Measurements from ENCODE around the gene AZU1.

The AZU1 gene

DNA sequence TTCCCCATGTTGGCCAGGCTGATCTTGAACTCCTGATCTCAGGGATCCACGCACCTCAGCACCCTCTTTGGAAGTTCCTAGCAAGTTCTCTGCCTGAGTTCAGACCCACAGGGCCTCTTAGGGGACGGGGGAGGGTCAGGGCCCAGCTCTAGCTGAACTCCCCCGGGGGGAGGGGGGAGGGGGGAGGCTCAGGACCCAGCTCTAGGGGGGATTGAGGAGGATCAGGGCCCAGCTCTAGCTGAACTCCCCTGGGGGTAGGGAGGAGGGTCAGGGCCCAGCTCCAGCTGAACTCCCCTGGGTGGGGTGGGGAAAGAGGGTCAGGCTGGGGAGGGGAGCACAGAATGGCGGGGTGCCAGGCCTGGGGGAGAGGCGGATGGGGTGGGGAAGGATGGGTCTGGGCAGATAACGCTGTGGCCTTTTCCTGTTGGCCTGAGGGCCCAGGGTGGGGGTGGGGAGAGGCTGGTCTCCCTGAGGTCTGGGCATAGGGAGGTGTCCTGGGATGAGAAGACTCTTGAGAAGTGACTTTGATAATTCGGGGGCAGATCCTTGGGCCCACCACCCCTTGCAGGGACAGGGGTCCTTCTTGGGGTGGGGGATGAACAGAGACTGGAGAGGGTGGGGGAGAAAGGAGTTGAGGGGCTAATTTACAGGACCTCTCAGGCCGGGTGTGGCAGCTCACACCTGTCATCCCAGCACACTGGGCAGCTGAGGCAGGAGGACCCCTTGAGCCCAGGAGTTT, 35.9 kb upstream of the AZU1 start:
- in situ Hi-C loops (cut with MboI; ENCODE audit: low sequenced_read_pairs), result no loop called here
- Histone ChIP-seq H3K9me3 (peaks cover 2% of the 10 kb centered on the region; the same call in 1 of the 2 replicates), H3K4me3 (no peak overlapping the region), H3K4me1 (no peaks in the 10 kb centered on the region; the same call in 1 of the 2 replicates), H3K36me3 (replicated peaks) (no peaks in the 10 kb centered on the region), H3K27me3 (ENCODE audit: low read depth) (no peaks in the 10 kb centered on the region)
- DNase-seq (ENCODE audit: low spot score in 2 of 2), result no peak

DNA sequence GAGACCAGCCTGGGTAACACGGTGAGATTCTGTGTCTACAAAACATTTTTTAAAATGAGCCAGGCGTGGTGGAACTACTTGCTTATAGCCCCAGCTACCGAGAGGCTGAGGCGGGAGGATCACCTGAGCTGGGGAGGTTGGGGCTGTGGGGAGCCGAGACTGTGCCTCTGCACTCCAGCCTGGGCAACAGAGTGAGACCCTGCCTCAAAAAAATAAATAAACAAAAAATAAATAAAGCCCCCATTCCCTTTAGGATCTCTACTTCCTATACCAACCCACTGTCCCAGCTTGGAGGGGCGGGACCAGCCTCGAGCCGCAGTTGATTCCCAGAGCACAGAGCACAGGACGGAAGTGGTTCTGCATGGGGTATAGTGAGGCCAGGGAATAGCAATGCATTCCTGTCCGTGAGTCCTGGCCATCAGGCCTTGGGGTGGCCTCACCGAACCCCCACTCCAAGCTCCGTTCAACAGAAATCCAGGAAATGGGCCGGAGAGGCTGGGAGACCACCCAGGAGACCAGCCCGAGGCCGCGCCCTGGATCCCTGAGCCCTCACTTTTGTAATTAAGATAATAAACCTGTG, 35.2 kb upstream of the AZU1 start:
- DNase-seq (ENCODE audit: low spot score in 2 of 2), result no peak
- no peaks in the 10 kb centered on the region; the same call in 1 of the 2 replicates for H3K4me1 ChIP-seq
- peak overlapping the region; percentile 4; the same call in 1 of the 2 replicates for H3K4me3 ChIP-seq
- H3K27me3 ChIP-seq (ENCODE audit: low read depth), result no peaks in the 10 kb centered on the region
- H3K9me3 ChIP-seq, result peaks cover 2% of the 10 kb centered on the region; the same call in 1 of the 2 replicates
- in situ Hi-C loops (cut with MboI; ENCODE audit: low sequenced_read_pairs), result no loop called here
- no peaks in the 10 kb centered on the region for H3K36me3 ChIP-seq (replicated peaks)

DNA sequence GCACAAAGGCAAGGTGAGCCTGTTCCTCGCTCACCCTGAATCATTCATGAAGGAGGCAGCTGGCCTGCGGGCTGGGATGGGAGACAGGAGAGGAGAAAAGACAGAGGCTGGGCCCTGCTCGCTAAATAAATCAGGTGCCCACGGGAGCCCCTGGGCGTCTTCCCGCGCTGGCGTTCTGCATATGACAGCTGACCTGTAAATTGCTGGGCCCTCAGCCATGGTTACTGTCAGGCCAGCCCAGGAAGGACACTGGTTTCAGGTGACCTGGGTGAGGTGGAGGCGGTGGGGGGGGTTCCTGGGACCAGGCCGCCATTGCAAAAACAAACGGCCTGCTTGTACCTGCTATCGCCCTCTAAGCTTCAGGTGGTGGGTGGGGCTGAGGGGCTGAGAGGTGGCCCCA, 33.8 kb upstream of the AZU1 start:
- in situ Hi-C loops (cut with MboI; ENCODE audit: low sequenced_read_pairs), result no loop called here
- H3K36me3 ChIP-seq (replicated peaks), result peaks cover 10% of the 10 kb centered on the region
- no peaks in the 10 kb centered on the region for H3K27me3 ChIP-seq (ENCODE audit: low read depth)
- no peak for DNase-seq (ENCODE audit: low spot score in 2 of 2)
- H3K4me3 ChIP-seq, result no peak overlapping the region
- no peaks in the 10 kb centered on the region; the same call in 1 of the 2 replicates for H3K4me1 ChIP-seq
- H3K9me3 ChIP-seq, result peaks cover 2% of the 10 kb centered on the region; the same call in 1 of the 2 replicates

DNA sequence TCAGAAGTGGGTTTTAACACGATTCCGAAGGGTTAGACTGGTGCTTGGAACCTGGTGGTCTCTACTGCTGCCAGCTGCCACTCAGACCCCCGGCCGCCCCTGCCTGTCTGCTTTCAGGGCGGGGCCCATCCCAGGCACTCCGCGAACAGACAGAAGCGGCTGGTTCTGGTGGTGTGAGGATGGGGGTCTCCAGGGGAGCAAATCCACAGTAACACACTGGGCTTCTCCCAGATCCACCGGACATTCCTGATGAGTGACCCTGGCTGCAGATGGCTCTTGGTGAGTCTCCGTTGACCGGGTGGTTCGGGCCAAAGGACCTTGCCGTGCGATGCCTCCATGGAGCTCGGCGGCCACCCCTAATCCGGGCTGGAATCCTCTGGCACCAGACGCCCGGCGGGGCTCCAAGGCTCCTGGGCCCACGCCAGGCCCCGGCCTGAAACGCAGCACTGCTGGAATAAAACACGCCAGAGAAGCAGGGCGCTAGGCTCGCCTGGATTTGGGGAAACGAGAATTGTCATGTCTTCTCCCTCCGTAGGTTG, 32.5 kb upstream of the AZU1 start:
- Histone ChIP-seq H3K9me3 (peaks cover 2% of the 10 kb centered on the region; the same call in 1 of the 2 replicates), H3K4me3 (no peak overlapping the region), H3K36me3 (replicated peaks) (peaks cover 23% of the 10 kb centered on the region), H3K4me1 (peaks cover 9% of the 10 kb centered on the region), H3K27me3 (ENCODE audit: low read depth) (no peaks in the 10 kb centered on the region)
- no peak for DNase-seq (ENCODE audit: low spot score in 2 of 2)
- in situ Hi-C loops (cut with MboI; ENCODE audit: low sequenced_read_pairs), result no loop called here

DNA sequence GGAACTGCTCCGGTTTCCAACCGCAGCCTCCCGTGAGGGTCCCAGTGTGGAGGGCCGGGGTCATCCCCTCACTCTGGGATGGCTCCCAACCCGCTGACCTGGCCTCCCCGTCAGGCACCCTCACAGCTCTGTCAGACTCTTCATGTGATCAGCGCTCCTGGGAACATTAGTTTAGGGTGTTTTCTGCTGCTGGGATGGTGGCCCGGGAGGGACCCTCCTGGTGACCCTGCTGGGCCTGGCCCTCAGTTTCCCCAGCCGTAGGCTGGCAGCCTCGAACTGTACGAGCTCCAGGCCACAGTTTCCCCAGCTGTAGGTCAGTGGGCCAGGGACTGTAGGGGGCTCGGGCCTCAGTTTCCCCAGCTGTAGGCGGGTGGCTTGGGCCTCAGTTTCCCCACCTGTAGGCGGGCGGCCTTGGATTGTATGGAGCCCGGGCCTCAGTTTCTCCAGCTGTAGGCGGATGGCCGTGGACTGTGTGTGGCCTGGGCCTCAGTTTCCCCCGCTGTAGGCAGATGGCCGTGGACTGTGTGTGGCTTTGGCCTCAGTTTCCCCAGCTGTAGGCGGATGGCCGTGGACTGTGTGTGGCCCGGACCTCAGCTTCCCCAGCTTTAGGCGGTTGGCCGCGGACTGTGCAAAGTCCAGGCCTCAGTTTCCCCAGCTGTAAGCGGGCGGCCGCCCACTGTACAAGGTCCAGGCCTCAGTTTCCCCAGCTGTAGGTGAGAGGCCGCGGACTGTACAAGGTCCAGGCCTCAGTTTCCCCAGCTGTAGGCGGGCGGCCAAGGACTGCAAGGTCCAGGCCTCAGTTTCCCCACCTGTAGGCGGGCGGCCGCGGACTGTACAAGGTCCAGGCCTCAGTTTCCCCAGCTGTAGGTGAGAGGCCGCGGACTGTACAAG, 31.7 kb upstream of the AZU1 start:
- Histone ChIP-seq H3K4me1 (peaks cover 15% of the 10 kb centered on the region), H3K27me3 (ENCODE audit: low read depth) (no peaks in the 10 kb centered on the region), H3K9me3 (0 out of 2 replicates have a peak, but pooled peaks cover 2% of the 10 kb centered on the region), H3K36me3 (replicated peaks) (peaks cover 31% of the 10 kb centered on the region), H3K4me3 (peak overlapping the region; percentile 77)
- in situ Hi-C loops (cut with MboI; ENCODE audit: low sequenced_read_pairs), result no loop called here
- DNase-seq (ENCODE audit: low spot score in 2 of 2), result no peak

DNA sequence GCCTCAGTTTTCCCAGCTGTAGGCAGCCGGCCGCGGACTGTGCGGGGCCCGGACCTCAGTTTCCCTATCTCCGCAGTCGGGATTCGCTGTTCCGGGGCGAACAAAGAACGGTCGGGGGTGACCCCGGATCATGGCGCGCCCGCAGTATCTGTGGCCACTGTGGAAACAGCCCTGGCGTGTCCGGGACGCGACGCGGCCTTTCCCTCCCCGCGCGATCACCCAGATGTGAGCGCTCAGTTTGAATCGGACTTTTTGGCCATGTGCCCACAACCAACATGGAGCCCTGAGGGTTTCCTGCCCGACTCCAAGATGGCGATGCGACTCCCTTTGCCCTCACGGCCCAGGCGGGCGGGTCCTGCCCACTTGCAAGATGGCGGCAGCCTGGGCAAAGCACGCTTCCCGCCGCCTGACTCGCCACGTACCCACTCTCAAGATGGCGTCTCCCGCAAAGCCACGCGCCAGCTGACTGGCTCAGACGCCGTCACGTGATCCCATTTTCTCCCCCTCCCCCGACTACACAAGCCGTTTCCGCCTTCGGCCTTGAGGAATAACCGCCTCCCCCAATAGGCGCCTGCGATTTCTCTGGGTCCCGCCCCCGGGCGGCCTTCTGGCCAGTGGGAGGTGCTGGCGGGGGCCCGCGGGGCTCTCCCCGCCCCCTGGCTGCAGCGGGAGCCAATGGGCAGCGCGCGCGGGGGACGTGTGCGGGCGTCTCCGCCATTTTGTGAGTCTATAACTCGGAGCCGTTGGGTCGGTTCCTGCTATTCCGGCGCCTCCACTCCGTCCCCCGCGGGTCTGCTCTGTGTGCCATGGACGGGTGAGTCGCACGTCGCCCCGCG, 30.7 kb upstream of the AZU1 start, which contains the start of gene PTBP1:
Gene PTBP1 (plus strand): TSS at position 761 of the 836 bp plus-strand sequence. CDS start 46 bp downstream, at position 807.
- in situ Hi-C loops (cut with MboI; ENCODE audit: low sequenced_read_pairs), result no loop called here
- peak within 1 kb of the TSS; percentile 91 for H3K4me3 ChIP-seq
- 0 out of 2 replicates have a peak, but pooled peaks cover 2% of the 10 kb centered on the region for H3K9me3 ChIP-seq
- peaks cover 25% of the 10 kb centered on the region for H3K4me1 ChIP-seq
- no peaks in the 10 kb centered on the region for H3K27me3 ChIP-seq (ENCODE audit: low read depth)
- peaks cover 41% of the 10 kb centered on the region for H3K36me3 ChIP-seq (replicated peaks)
- DNase-seq (ENCODE audit: low spot score in 2 of 2), result peak; percentile 100

DNA sequence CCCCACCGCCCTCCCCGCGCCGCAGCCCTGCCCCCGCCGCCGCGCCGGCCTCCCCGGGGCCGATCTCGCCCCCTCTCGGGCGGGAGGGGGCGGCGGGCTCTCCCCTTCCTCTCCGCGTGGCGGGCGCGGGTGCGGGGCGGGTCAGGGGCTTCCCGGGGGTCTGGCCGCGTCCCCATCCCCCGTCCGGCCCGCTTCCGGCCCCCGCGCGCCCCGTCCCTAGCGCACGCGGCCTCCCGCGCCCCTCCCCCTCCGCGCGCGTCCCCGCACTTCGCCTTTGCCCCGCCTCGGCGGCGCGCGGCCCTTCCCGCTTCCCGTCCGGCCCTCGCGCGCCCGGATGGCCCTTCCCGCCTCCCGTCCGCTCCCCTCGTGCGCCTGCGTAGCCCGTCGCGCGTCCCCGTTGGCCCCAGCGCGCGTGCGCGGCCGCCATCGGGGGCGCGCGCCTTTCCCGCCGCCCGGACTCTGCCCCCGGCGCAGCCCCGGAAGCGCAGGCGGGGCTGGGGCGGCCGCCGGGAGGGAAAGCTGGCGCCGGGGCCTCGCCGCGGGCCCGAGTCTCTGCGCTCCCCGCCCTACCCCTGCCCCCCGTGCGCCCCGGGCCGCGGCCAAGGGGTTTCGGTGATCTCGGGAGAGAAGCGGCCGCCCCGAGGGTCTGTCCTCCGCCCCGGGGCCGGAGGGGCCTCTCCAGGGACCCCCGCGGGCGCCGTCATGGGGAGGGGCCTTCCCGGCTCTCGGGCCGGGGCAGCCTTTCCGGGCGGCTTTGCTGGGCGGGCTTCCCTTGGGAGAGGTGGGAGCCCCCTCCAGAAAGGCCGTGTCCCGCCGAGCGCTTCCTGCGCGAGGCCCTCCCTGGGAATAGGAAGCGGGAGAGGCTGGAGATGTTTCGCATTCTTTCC, 29.9 kb upstream of the AZU1 start:
- peak; percentile 81 to 91 for DNase-seq (ENCODE audit: low spot score in 2 of 2)
- Histone ChIP-seq H3K9me3 (0 out of 2 replicates have a peak, but pooled peaks cover 2% of the 10 kb centered on the region), H3K27me3 (ENCODE audit: low read depth) (no peaks in the 10 kb centered on the region), H3K36me3 (replicated peaks) (peaks cover 50% of the 10 kb centered on the region), H3K4me3 (peak overlapping the region; percentile 91), H3K4me1 (peaks cover 30% of the 10 kb centered on the region)
- in situ Hi-C loops (cut with MboI; ENCODE audit: low sequenced_read_pairs), result no loop called here

DNA sequence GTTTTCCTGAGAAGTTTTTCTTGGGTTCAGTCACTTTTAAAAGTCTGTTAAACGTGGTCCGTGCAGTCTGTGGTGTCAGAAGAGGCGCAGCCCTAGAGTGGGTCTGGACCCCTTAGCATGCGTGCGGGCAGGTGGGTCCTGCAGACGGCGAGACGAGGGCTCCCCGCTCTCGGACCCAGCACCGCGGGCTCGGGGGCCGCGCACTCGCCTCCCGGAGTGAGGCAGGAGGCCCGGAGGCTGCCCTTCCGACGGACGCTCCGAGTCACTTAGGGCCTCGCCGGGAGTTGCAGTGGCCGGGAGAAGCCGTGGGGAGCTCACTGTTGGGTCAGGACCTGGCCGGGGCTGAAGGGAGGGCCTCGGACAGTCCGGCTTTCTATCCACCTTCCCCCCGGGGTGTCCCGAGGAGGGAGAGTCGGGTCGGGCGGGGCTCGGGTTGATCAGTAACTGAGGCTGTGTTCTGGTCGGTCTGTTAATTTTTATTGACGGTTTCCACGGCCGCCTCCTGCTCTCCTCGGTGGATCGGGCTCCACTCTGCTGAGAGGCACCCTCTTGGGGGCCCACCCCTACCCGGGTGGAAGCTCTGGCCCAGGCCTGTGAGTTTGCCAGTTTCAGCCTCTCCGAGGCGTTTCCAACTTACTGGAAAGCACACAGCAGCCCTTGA, 29.1 kb upstream of the AZU1 start:
- peaks cover 57% of the 10 kb centered on the region for H3K36me3 ChIP-seq (replicated peaks)
- in situ Hi-C loops (cut with MboI; ENCODE audit: low sequenced_read_pairs), result no loop called here
- H3K27me3 ChIP-seq (ENCODE audit: low read depth), result no peaks in the 10 kb centered on the region
- peak overlapping the region; percentile 91 for H3K4me3 ChIP-seq
- H3K9me3 ChIP-seq, result 0 out of 2 replicates have a peak, but pooled peaks cover 2% of the 10 kb centered on the region
- no peak for DNase-seq (ENCODE audit: low spot score in 2 of 2)
- H3K4me1 ChIP-seq, result peaks cover 30% of the 10 kb centered on the region

DNA sequence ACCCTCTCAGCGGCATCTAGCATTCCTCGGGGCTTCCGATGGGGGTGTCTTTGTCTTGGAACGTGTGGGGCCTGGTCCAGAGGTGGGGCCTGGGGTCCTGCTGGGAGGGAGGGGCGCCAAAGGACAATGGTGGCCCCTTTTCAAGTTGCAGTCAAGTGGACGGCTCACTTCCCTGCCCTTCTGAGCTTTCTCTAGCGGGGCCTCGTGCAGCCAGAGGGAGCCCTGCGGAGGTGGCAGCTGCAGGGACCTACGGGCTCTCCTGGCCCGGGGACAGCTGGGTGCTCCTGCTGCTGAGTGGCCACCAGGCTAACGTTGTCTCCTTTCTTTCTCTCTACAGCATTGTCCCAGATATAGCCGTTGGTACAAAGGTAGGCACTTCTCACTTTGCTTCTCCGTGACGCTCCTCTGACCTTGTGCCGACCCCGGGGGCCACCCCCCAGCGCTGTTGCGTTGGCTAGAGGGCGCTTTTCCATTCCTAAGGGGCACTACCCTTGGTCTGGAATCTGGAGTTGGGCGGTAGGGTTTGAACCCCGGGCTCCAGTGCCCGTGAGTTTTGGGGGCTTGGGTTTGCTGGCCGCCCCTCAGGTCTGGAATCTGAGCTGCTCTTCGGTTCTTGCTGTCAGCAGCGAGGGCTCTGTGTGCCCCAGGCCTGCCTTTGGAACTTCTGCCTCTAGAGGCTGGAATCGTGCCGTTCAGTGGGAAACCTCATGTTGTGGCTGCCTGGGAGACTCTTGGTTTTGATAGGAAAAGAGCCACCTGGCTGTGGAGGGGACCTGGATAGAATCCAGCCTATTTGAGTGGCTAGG, 28.4 kb upstream of the AZU1 start:
- in situ Hi-C loops (cut with MboI; ENCODE audit: low sequenced_read_pairs), result no loop called here
- Histone ChIP-seq H3K4me3 (peak overlapping the region; percentile 91), H3K4me1 (peaks cover 30% of the 10 kb centered on the region), H3K27me3 (ENCODE audit: low read depth) (no peaks in the 10 kb centered on the region), H3K36me3 (replicated peaks) (peaks cover 65% of the 10 kb centered on the region), H3K9me3 (0 out of 2 replicates have a peak, but pooled peaks cover 2% of the 10 kb centered on the region)
- peak; percentile 30 to 61 for DNase-seq (ENCODE audit: low spot score in 2 of 2)

DNA sequence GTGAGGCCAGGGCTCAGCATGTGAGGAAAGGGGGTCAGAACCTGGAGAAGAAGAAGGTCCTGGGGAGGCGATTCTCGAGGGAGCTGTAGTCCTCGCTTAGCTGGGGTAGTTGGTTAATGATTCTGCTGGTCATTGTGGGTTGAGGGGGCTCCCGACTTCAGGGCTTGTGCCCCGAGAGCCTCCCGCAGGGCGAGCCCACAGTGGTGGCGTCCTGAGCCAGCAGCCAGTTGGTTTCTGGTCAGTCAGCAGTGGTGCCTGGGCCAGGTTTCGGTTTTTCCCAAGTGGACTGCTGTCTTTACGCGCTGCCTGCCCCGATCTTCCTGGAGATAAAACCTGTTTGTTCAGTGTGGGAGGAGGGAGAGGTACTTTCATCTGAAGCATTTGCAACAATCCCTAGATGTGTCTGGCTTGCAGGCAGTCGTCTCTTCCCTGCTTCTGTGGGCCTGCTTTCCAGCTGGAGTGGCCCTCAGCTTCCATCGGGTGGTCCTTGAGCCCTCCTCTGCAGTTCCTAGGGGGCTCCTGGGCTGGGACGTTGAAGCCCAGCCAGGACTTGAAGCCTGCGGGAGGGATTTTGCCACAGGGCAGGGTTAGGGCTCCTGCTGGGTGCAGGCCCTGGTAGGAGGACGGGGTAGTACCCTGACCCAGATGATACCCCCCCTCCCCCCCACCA, 27.1 kb upstream of the AZU1 start:
- no peaks in the 10 kb centered on the region for H3K27me3 ChIP-seq (ENCODE audit: low read depth)
- no peaks in the 10 kb centered on the region for H3K9me3 ChIP-seq
- in situ Hi-C loops (cut with MboI; ENCODE audit: low sequenced_read_pairs), result no loop called here
- DNase-seq (ENCODE audit: low spot score in 2 of 2), result no peak
- peaks cover 30% of the 10 kb centered on the region for H3K4me1 ChIP-seq
- peak overlapping the region; percentile 91 for H3K4me3 ChIP-seq
- peaks cover 77% of the 10 kb centered on the region for H3K36me3 ChIP-seq (replicated peaks)
